H9 (cell line): Measurements from ENCODE around the gene NR1H2. TPM values are rescaled to one million over a fixed set of nuclear protein-coding genes. Genes with fewer than 3 reads are reported as not detected.

ENCODE experiments used
- DNase-seq: peaks from one replicate; pipeline ENCODE4 v3.0.0-alpha.2; 2017
- H2AFZ ChIP-seq: one replicate; pipeline ENCODE4 v1.6.1; 2013; ENCODE audit warnings: mild to moderate bottlenecking, low read length, control low read depth, moderate library complexity
- H2AK5ac ChIP-seq: 2 replicates; pipeline ENCODE4 v1.6.1; 2013; ENCODE audit warnings: low read length, control low read depth, mixed read lengths; ENCODE audit not compliant: insufficient read length
- H2BK120ac ChIP-seq: one replicate; pipeline ENCODE4 v1.6.1; 2013; ENCODE audit warnings: low read depth, mild to moderate bottlenecking, low read length, control low read depth, inconsistent platforms; ENCODE audit not compliant: poor library complexity, severe bottlenecking
- H2BK12ac ChIP-seq: 2 replicates; pipeline ENCODE4 v1.6.1; 2013; ENCODE audit warnings: low read length, control low read depth, mixed read lengths, low read depth; ENCODE audit not compliant: insufficient read length
- H2BK15ac ChIP-seq: 2 replicates; pipeline ENCODE4 v1.6.1; 2013; ENCODE audit warnings: low read depth, low read length, control low read depth
- H2BK20ac ChIP-seq: one replicate; pipeline ENCODE4 v1.6.1; 2013; ENCODE audit warnings: low read depth, mild to moderate bottlenecking, low read length, control low read depth, inconsistent platforms; ENCODE audit not compliant: poor library complexity, severe bottlenecking
- H2BK5ac ChIP-seq: 2 replicates; pipeline ENCODE4 v1.6.1; 2013; ENCODE audit warnings: low read length, control low read depth, mixed read lengths; ENCODE audit not compliant: insufficient read length
- H3K14ac ChIP-seq: 2 replicates; pipeline ENCODE4 v1.6.1; 2013; ENCODE audit warnings: low read length, control low read depth; ENCODE audit not compliant: insufficient read depth
- H3K18ac ChIP-seq: 2 replicates; pipeline ENCODE4 v1.6.1; 2013; ENCODE audit warnings: low read depth, mild to moderate bottlenecking, mixed read lengths, low read length, control low read depth; ENCODE audit not compliant: insufficient read length
- H3K23ac ChIP-seq: 2 replicates; pipeline ENCODE4 v1.6.1; 2013; ENCODE audit warnings: low read length, control low read depth, mixed read lengths, low read depth; ENCODE audit not compliant: insufficient read length
- H3K23me2 ChIP-seq: 2 replicates; pipeline ENCODE4 v1.6.1; 2013; ENCODE audit warnings: low read depth, mild to moderate bottlenecking, mixed read lengths, low read length, control low read depth; ENCODE audit not compliant: insufficient read length, poor library complexity, severe bottlenecking
- H3K27ac ChIP-seq: 2 replicates; pipeline ENCODE4 v1.5.1; 2013; ENCODE audit warnings: low read length, control low read depth, mixed read lengths, low read depth; ENCODE audit not compliant: insufficient read length
- H3K27me3 ChIP-seq: 2 replicates; pipeline ENCODE4 v1.6.1; 2013; ENCODE audit warnings: low read length, control low read depth, inconsistent platforms; ENCODE audit not compliant: insufficient read depth
- H3K4ac ChIP-seq: 2 replicates; pipeline ENCODE4 v1.6.1; 2013; ENCODE audit warnings: low read depth, mild to moderate bottlenecking, control low read depth, inconsistent platforms, low read length, moderate library complexity
- H3K4me1 ChIP-seq: 2 replicates; pipeline ENCODE4 v1.6.1; 2013; ENCODE audit warnings: low read length, control low read depth, inconsistent platforms; ENCODE audit not compliant: insufficient read depth
- H3K4me2 ChIP-seq: 2 replicates; pipeline ENCODE4 v1.6.1; 2013; ENCODE audit warnings: low read length, control low read depth, mixed read lengths; ENCODE audit not compliant: insufficient read length, insufficient read depth
- H3K56ac ChIP-seq: 2 replicates; pipeline ENCODE4 v1.6.1; 2013; ENCODE audit warnings: low read depth, mild to moderate bottlenecking, mixed read lengths, low read length, control low read depth; ENCODE audit not compliant: insufficient read length
- H3K79me1 ChIP-seq: 2 replicates; pipeline ENCODE4 v1.6.1; 2013; ENCODE audit warnings: low read depth, mild to moderate bottlenecking, moderate library complexity, low read length, control low read depth, inconsistent platforms; ENCODE audit not compliant: insufficient read depth, poor library complexity, severe bottlenecking
- H3K79me2 ChIP-seq: 2 replicates; pipeline ENCODE4 v1.6.1; 2013; ENCODE audit warnings: low read length, control low read depth, inconsistent platforms; ENCODE audit not compliant: insufficient read depth
- H3K9ac ChIP-seq: 2 replicates; pipeline ENCODE4 v1.6.1; 2013; ENCODE audit warnings: low read length, control low read depth, mixed read lengths; ENCODE audit not compliant: insufficient read length; ENCODE audit errors: extremely low read depth
- H3K9me3 ChIP-seq: one replicate; pipeline ENCODE4 v1.6.1; 2013; ENCODE audit warnings: low read depth, low read length, inconsistent platforms; ENCODE audit not compliant: control insufficient read depth
- H3T11ph ChIP-seq: one replicate; pipeline ENCODE4 v1.6.1; 2013; ENCODE audit warnings: mild to moderate bottlenecking, low read length, control low read depth, inconsistent platforms
- H4K20me1 ChIP-seq: one replicate; pipeline ENCODE4 v1.6.1; 2013; ENCODE audit not compliant: control insufficient read depth, insufficient read length, insufficient read depth
- H4K5ac ChIP-seq: 2 replicates; pipeline ENCODE4 v1.6.1; 2013; ENCODE audit warnings: low read depth, mild to moderate bottlenecking, mixed read lengths, low read length, control low read depth; ENCODE audit not compliant: insufficient read length
- H4K8ac ChIP-seq: replicated peaks from 2 replicates; pipeline ENCODE4 v1.6.1; 2013; ENCODE audit warnings: low read length, control low read depth, mixed read lengths, low read depth; ENCODE audit not compliant: insufficient read length
- H4K91ac ChIP-seq: 2 replicates; pipeline ENCODE4 v1.6.1; 2013; ENCODE audit warnings: low read depth, mild to moderate bottlenecking, moderate library complexity, mixed read lengths, low read length, control low read depth; ENCODE audit not compliant: insufficient read length
- H3K27ac Mint-ChIP-seq, 3 experiments: 2 replicates in 2 of 3; 3 replicates in 1 of 3; pipeline ENCODE4 v1.8.0; 2020 to 2021; ENCODE audit warnings: mixed read lengths in 3 of 3, mild to moderate bottlenecking in 1 of 3, moderate library complexity in 1 of 3
- H3K27me3 Mint-ChIP-seq: 2 replicates; pipeline ENCODE4 v1.8.0; 2021; ENCODE audit warnings: low read depth, mild to moderate bottlenecking, moderate library complexity, mixed read lengths
- H3K36me3 Mint-ChIP-seq, 3 experiments: 2 replicates in 2 of 3; 3 replicates in 1 of 3; pipeline ENCODE4 v1.8.0; 2020 to 2021; ENCODE audit warnings: low read depth in 3 of 3, mixed read lengths in 3 of 3; ENCODE audit not compliant: insufficient read depth in 1 of 3
- H3K4me1 Mint-ChIP-seq, 2 experiments: 2 replicates each; pipeline ENCODE4 v1.8.0; 2020; ENCODE audit warnings: mixed read lengths in 2 of 2
- H3K4me3 Mint-ChIP-seq, 2 experiments: 2 replicates in 1 of 2; 3 replicates in 1 of 2; pipeline ENCODE4 v1.8.0; 2020 to 2021; ENCODE audit warnings: mild to moderate bottlenecking in 2 of 2, mixed read lengths in 2 of 2, moderate library complexity in 1 of 2
- H3K9me3 Mint-ChIP-seq, 2 experiments: 2 replicates in 1 of 2; 3 replicates in 1 of 2; pipeline ENCODE4 v1.8.0; 2020; ENCODE audit warnings: mild to moderate bottlenecking in 2 of 2, mixed read lengths in 2 of 2, moderate library complexity in 1 of 2
- CTCF ChIP-seq: fragments of 200-600 bp; sonication (generic); conservative IDR thresholded peaks from 3 replicates; pipeline ENCODE4 v1.8.0; 2021; ENCODE audit warnings: antibody characterized with exemption, mild to moderate bottlenecking
- WGBS: extraction: QIAGEN DNeasy Blood & Tissue Kit; methylation state at CpG from one replicate; pipeline ENCODE4 v1.1.7; 2013; ENCODE audit warnings: missing lambda C conversion rate, low lambda C conversion rate, mixed read lengths; ENCODE audit not compliant: insufficient read length; ENCODE audit errors: extremely low coverage; 5-methylcytosine and 5-hydroxymethylcytosine counted together
- total RNA-seq: library from RNA; stranded (reverse); gene quantifications from 2 replicates; pipeline ENCODE4 v1.2.1, GENCODE V29; 2021

Gene NR1H2
- total RNA-seq, 1 experiment from 2014 or later: 33.2 TPM

- no CpG with 5 or more reads among the region's 26 CpGs for WGBS
- H2BK12ac ChIP-seq: no peak overlapping the region
Measured at GRCh38 chr19:50384685-50385535, 8.7 kb downstream of the NR1H2 start.

More at GRCh38 chr19:50384685-50385535, 8.7 kb downstream of the NR1H2 start:
- Histone ChIP-seq H3K18ac (no peak overlapping the region), H2BK20ac (no peak overlapping the region), H2AFZ (no peak overlapping the region), H3K56ac (no peak overlapping the region), H4K20me1 (no peaks in the 10 kb centered on the region), H2BK15ac (no peak overlapping the region), H2BK5ac (no peak overlapping the region), H3K27ac (no peak overlapping the region), H3K23ac (no peak overlapping the region), H3K4ac (no peak overlapping the region), H3T11ph (no peak overlapping the region), H3K79me2 (peaks cover 12% of the 10 kb centered on the region; the same call in 1 of the 2 replicates), H3K23me2 (peaks cover 14% of the 10 kb centered on the region), H3K4me1 (no peaks in the 10 kb centered on the region), H3K9me3 (no peaks in the 10 kb centered on the region), H4K91ac (no peak overlapping the region), H3K14ac (no peak overlapping the region; the same call in 1 of the 2 replicates), H3K4me2 (peak overlapping the region; percentile 99), H2BK120ac (no peak overlapping the region), H3K9ac (peak overlapping the region; percentile 86), H3K27me3 (no peaks in the 10 kb centered on the region), H4K5ac (no peak overlapping the region), H4K8ac (no peak overlapping the region), H3K79me1 (peaks cover 8% of the 10 kb centered on the region), H2AK5ac (no peak overlapping the region)
- DNase-seq: no peak
- Mint-ChIP-seq H3K4me3 (peak overlapping the region; percentile 94), H3K4me1 (peaks cover 15 to 17% of the 10 kb centered on the region in 2 experiments), H3K27me3 (no peaks in the 10 kb centered on the region; the same call in 1 of the 2 replicates), H3K27ac (peak overlapping the region in 2 of 3 experiments; percentile 93 to 99; a peak in 6 of 7 replicates), H3K36me3 (peaks cover 38 to 56% (median 44%) of the 10 kb centered on the region in 3 experiments), H3K9me3 (no peaks in the 10 kb centered on the region; a peak in 2 of 5 replicates)
- 0 out of 3 replicates have a peak, but pooled peaks have one; percentile 8 for TF ChIP-seq CTCF
